A673 (cell line): Measurements from ENCODE around the gene GLUD1. TPM values are rescaled to one million over a fixed set of nuclear protein-coding genes. Genes with fewer than 3 reads are reported as not detected.
A peak's percentile ranks its signal among the peaks of the same experiment; 100 is the strongest.
"Not testable (repeated sequence)": the region's sequence is repeated elsewhere in the genome, so short reads cannot be mapped to it uniquely, and the experiment has no call there.

Source experiments
- BruUV-seq: library from RNA; stranded (reverse); fragments of 400-500 nt; replicated peaks from 2 replicates; lab custom pipeline; 2021; lab: Mats Ljungman, UMichigan
- CTCF ChIA-PET: fragments of 300-600 bp; sonication (Branson Sonifier 250); formaldehyde crosslinking; loops from one replicate; lab custom pipeline; 2022; ENCODE audit warnings: antibody characterized with exemption; lab: Charles Lee
- POLR2A ChIA-PET: fragments of 300-600 bp; sonication (Branson Sonifier 250); formaldehyde crosslinking; loops from one replicate; lab custom pipeline; 2022; ENCODE audit warnings: antibody characterized with exemption; ENCODE audit not compliant: low non-redundant PET; lab: Charles Lee
- DNase-seq: peaks from one replicate; pipeline ENCODE4 v3.0.0-alpha.2; 2015; ENCODE audit warnings: low spot score
- H3K27ac ChIP-seq: fragments of 200-600 bp; sonication (generic); 2 replicates; pipeline ENCODE4 v1.5.1; 2016; ENCODE audit warnings: mixed run types, low read depth, mild to moderate bottlenecking, mixed read lengths, antibody characterized with exemption, low read length; ENCODE audit not compliant: poor library complexity, severe bottlenecking
- H3K27me3 ChIP-seq: fragments of 200-600 bp; sonication (generic); replicated peaks from 2 replicates; pipeline ENCODE4 v1.6.1; 2017; ENCODE audit warnings: mixed run types, low read depth, mild to moderate bottlenecking, mixed read lengths, antibody characterized with exemption, low read length; ENCODE audit not compliant: insufficient read depth, poor library complexity
- H3K36me3 ChIP-seq: fragments of 200-600 bp; sonication (generic); 2 replicates; pipeline ENCODE4 v1.6.1; 2016; ENCODE audit warnings: mixed run types, mild to moderate bottlenecking, mixed read lengths, antibody characterized with exemption, low read length; ENCODE audit not compliant: insufficient read depth, poor library complexity, severe bottlenecking
- H3K4me1 ChIP-seq: fragments of 200-600 bp; sonication (generic); 2 replicates; pipeline ENCODE4 v1.6.1; 2017; ENCODE audit warnings: mixed run types, mild to moderate bottlenecking, mixed read lengths, antibody characterized with exemption, low read length; ENCODE audit not compliant: insufficient read depth, poor library complexity, severe bottlenecking
- H3K4me3 ChIP-seq: fragments of 200-600 bp; sonication (generic); 2 replicates; pipeline ENCODE4 v1.5.1; 2016; ENCODE audit warnings: low read depth, mixed run types, mild to moderate bottlenecking, mixed read lengths, low read length; ENCODE audit not compliant: poor library complexity, severe bottlenecking
- H3K9me3 ChIP-seq: fragments of 200-600 bp; sonication (generic); 2 replicates; pipeline ENCODE4 v1.6.1; 2016; ENCODE audit warnings: mixed run types, low read depth, mild to moderate bottlenecking, mixed read lengths, antibody characterized with exemption, low read length; ENCODE audit not compliant: poor library complexity, severe bottlenecking
- CTCF ChIP-seq: fragments of 300-800, 200-600 bp; sonication (generic); conservative IDR thresholded peaks from 2 replicates; pipeline ENCODE4 v1.5.1; 2017; ENCODE audit warnings: low read depth, mild to moderate bottlenecking, antibody characterized with exemption, low read length, moderate library complexity, mixed read lengths
- EZH2 ChIP-seq: fragments of 200-600 bp; sonication (generic); IDR thresholded peaks from 2 replicates; pipeline ENCODE4 v1.6.1; 2017; ENCODE audit warnings: borderline replicate concordance, low read depth, mild to moderate bottlenecking, mixed read lengths, antibody characterized with exemption, low read length; ENCODE audit not compliant: poor library complexity, severe bottlenecking
- intact Hi-C: fragments of 100-400 bp; cut with micrococcal nuclease; formaldehyde crosslinking; loops from one replicate; pipeline ENCODE4 v1.10.0; 2022; ENCODE audit not compliant: unreplicated experiment
- total RNA-seq: library from RNA; stranded (reverse); gene quantifications from 2 replicates; pipeline ENCODE4 v1.2.3, GENCODE V29; 2021

The GLUD1 gene
- total RNA-seq, 1 experiment from 2014 or later = 142 TPM

DNA sequence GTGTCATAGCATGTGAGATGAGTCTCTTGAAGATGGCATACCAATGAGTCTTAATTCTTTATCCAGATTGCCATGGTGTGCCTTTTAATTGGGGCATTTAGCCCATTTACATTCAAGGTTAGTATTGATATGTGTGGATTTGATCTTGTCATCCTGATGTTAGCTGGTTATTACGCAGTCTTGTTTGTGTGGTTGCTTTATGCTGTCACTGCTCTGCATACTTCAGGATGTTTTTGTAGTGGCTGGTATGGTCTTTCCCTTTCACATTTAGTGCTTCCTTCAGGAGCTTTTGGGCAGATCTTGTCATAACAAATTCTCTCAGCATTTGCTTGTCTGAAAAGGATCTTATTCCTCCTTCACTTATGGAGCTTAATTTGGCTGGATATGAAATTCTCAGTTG is 58.0 kb downstream of the GLUD1 start:
- H3K4me3 ChIP-seq = no peak overlapping the region
- H3K27ac ChIP-seq = no peak overlapping the region
- no peaks in the 10 kb centered on the region for H3K27me3 ChIP-seq
- intact Hi-C loops = no loop called here
- no TSS peak for BruUV-seq
- ChIA-PET CTCF (no interaction called here), POLR2A (no interaction called here)
- no peaks in the 10 kb centered on the region for H3K4me1 ChIP-seq
- H3K9me3 ChIP-seq = no peaks in the 10 kb centered on the region
- no peaks in the 10 kb centered on the region for H3K36me3 ChIP-seq
- DNase-seq = no peak
- TF ChIP-seq CTCF = no peak
- TF ChIP-seq EZH2 = no peak

DNA sequence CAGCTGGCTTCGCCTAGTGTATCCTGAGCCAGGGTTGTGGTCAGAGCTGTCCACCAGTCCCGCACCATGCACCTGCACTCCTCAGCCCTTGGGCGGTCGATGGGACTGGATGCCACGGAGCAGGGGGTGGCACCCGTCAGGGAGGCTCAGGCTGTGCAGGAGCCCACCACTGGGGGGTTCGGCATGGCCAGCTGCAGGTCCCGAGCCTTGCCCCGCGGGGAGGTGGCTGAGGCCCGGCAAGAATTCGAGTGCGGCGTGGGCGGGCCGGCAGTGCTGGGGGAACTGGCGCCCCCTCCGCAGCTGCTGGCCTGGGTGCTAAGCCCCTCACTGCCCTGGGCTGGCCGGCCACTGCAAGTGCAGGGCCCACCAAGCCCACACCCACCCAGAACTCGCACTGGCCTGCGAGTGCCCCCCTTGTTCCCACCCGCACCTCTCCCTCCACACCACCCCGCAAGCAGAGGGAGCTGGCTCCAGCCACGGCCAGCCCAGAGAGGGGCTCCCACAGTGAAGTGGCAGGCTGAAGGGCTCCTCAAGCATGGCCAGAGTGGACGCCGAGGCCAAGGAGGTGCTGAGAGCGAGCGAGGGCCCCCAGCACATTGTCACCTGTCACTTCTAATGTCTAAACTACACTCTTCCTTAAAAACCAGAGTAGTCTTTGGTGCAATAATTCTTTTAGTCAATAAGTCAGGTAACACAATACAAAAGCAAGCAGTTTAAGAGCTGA is 63.6 kb downstream of the GLUD1 start:
- DNase-seq = no peak
- intact Hi-C loops = no loop called here
- Histone ChIP-seq H3K4me1 (no peaks in the 10 kb centered on the region), H3K27ac (no peak overlapping the region), H3K9me3 (no peaks in the 10 kb centered on the region), H3K36me3 (no peaks in the 10 kb centered on the region), H3K27me3 (no peaks in the 10 kb centered on the region), H3K4me3 (no peak overlapping the region)
- TF ChIP-seq CTCF (no peak), EZH2 (no peak)
- CTCF ChIA-PET = no interaction called here
- no TSS peak for BruUV-seq
- POLR2A ChIA-PET = no interaction called here

DNA sequence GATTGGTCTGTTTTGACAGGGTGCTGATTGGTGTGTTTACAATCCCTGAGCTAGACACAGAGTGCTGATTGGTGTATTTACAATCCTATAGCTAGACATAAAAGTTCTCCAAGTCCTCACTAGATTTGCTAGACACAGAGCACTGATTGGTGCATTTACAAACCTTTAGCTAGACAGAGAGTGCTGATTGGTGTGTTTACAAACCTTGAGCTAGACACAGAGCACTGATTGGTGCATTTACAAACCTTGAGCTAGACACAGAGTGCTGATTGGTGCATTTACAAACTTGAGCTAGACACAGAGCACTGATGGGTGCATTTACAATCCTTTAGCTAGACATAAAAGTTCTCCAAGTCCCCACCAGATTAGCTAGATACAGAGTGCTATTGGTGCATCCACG is 64.2 kb downstream of the GLUD1 start:
- H3K27ac ChIP-seq, intact Hi-C loops, BruUV-seq, H3K27me3 ChIP-seq, POLR2A ChIA-PET, DNase-seq, H3K9me3 ChIP-seq, H3K4me3 ChIP-seq, CTCF ChIA-PET, H3K36me3 ChIP-seq, H3K4me1 ChIP-seq: not testable (repeated sequence)

DNA sequence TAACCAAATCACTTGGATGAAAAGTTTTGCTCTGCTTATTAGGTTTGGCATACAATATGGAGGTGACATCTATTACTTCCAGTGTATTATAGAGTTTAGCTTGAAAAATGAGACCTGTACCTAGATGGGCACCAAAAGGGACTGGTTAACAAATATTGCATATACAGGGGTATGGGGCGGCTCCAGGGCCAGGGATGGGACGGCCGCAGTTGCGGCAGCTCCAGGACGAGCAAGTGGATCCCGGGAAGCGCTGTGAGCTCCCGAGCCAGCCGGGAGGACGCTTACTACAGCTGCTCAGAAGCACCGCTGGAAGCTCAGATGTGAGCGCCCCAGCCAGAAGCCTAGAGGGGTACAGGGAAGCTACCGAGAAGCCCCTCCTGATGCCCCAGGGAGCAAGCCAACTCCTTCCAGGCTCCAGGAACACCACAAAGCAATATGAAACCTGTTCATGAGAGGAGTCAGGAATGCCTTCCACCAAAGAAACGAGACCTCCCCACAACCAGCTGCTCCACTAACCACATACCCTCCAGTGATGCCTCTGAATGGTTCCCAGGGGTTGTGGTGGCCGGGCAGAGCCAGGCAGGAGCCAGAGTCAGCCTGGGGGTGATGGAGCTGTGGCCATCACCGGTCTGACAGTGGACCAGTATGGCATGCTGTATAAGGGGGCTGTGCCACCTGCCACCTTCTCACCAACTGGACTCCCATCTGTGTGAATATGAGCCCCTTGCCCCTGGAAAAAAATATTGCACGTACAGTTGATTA is 67.7 kb downstream of the GLUD1 start:
- DNase-seq, H3K36me3 ChIP-seq, intact Hi-C loops, H3K27me3 ChIP-seq, H3K4me1 ChIP-seq, BruUV-seq, H3K9me3 ChIP-seq, H3K4me3 ChIP-seq, H3K27ac ChIP-seq, CTCF ChIA-PET, POLR2A ChIA-PET: not testable (repeated sequence)

DNA sequence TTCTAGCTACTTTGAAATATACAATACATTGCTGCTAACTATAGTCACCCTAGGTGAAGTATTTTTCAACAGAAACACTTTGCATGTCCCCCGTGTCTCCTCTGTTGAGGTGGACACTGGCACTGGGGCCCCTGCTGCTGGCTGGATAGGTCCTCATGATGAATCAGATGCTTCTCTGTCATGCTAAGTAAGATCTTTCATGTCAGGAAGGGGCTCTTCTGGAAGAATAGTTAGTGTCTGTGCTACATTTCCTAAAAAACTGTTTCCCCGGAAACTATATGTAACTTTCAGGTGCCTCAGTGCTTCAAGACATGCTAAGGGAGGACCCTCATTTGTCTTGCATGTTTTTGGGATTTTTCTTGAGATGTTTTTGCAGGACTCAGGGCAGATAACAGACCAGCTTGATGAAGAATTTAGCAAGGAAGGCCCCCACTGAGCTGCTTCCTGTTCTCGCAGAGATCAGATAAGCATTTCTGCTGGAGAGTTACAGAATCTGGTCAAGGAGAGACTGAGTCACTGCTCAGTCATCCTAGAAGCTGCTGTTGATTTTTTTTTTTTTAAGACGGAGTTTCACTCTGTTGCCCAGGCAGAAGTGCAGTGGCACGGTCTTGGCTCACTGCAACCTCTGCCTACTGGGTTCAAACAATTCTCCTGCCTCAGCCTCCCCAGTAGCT is 69.2 kb downstream of the GLUD1 start:
- intact Hi-C loops, H3K4me3 ChIP-seq, BruUV-seq, CTCF ChIA-PET, H3K36me3 ChIP-seq, H3K27me3 ChIP-seq, H3K9me3 ChIP-seq, H3K4me1 ChIP-seq, POLR2A ChIA-PET, H3K27ac ChIP-seq: not testable (repeated sequence)
- DNase-seq = peak; percentile 88

- POLR2A ChIA-PET, CTCF ChIA-PET, intact Hi-C loops: not testable (repeated sequence)
Measured at GRCh38 chr10:87020056-87020455, 74.6 kb downstream of the GLUD1 start, which contains the start of gene FAM25A. Gene FAM25A, plus strand, starts transcription at chr10:87020294. Its CDS starts 31 bp downstream, at chr10:87020325.

More at GRCh38 chr10:87020056-87020455, 74.6 kb downstream of the GLUD1 start, which contains the start of gene FAM25A:
- not testable (repeated sequence) for H3K4me3 ChIP-seq, BruUV-seq, H3K36me3 ChIP-seq, DNase-seq, H3K27ac ChIP-seq, H3K27me3 ChIP-seq, H3K9me3 ChIP-seq, H3K4me1 ChIP-seq
